B cell (primary cell): ENCODE results near the gene CCDC102A. TPM values are rescaled to one million over a fixed set of nuclear protein-coding genes. Genes with fewer than 3 reads are reported as not detected.

Experiments
- ATAC-seq: fragments of 200-7000 bp; cut with Tn5 transposase; one replicate; pipeline ENCODE4 v1.10.0; 2021; ENCODE audit warnings: low read depth, mild to moderate bottlenecking, moderate number of reproducible peaks, moderate library complexity
- CTCF ChIA-PET: fragments of 350-600 bp; sonication (Branson Sonifier 250); formaldehyde crosslinking; loops from one replicate; lab custom pipeline; 2021; ENCODE audit warnings: antibody characterized with exemption, inconsistent platforms; lab: Charles Lee
- POLR2A ChIA-PET: fragments of 350-600 bp; sonication (Branson Sonifier 250); formaldehyde crosslinking; loops from one replicate; lab custom pipeline; 2021; ENCODE audit warnings: antibody characterized with exemption; lab: Charles Lee
- DNase-seq: peaks from one replicate; pipeline ENCODE4 v3.0.0; 2013
- H2AFZ ChIP-seq: 2 replicates; pipeline ENCODE4 v1.6.1; 2012; ENCODE audit warnings: mild to moderate bottlenecking, low read depth, low read length; ENCODE audit not compliant: insufficient read depth, poor library complexity, severe bottlenecking
- H3K27ac ChIP-seq, 2 donors: 1 replicate in 1 of 2; 2 replicates in 1 of 2; pipeline ENCODE4 v1.5.1; 2012 to 2013; ENCODE audit warnings: low read length in 2 of 2, mild to moderate bottlenecking in 2 of 2, moderate library complexity in 1 of 2
- H3K27me3 ChIP-seq, 4 experiments: fragments of 200-600 bp in 1 of 4; sonication (generic) in 1 of 4; replicated peaks in 1 of 4; 1 replicate in 2 of 4; 2 replicates in 2 of 4; pipeline versions ENCODE4 v1.6.1 to v1.7.0; 2013 to 2016; ENCODE audit warnings: low read length in 3 of 4, mild to moderate bottlenecking in 2 of 4, mixed read lengths in 1 of 4, moderate library complexity in 1 of 4; ENCODE audit not compliant: insufficient read depth in 4 of 4, control insufficient read depth in 3 of 4; ENCODE audit errors: control extremely low read depth in 1 of 4
- H3K36me3 ChIP-seq, 2 experiments: replicated peaks in 1 of 2; 1 replicate in 1 of 2; 2 replicates in 1 of 2; pipeline versions ENCODE4 v1.6.1 to v1.7.1; 2013; ENCODE audit warnings: low read length in 1 of 2; ENCODE audit not compliant: insufficient read depth in 2 of 2, control insufficient read depth in 1 of 2; ENCODE audit errors: control extremely low read depth in 1 of 2, extremely low read depth in 1 of 2
- H3K4me1 ChIP-seq, 2 donors: fragments of 200-600 bp in 1 of 2; sonication (generic) in 1 of 2; 1 replicate in 1 of 2; 2 replicates in 1 of 2; pipeline versions ENCODE4 v1.5.1 to v1.6.1; 2013 to 2017; ENCODE audit warnings: low read length in 2 of 2; ENCODE audit not compliant: control insufficient read depth in 2 of 2, insufficient read depth in 2 of 2
- H3K4me2 ChIP-seq: replicated peaks from 2 replicates; pipeline ENCODE3; 2012; ENCODE audit warnings: mild to moderate bottlenecking, low read depth, low read length; ENCODE audit not compliant: poor library complexity, severe bottlenecking
- H3K4me3 ChIP-seq, 5 experiments: fragments of 200-600 bp in 1 of 5; sonication (generic) in 1 of 5; 1 replicate in 3 of 5; 2 replicates in 2 of 5; pipeline versions ENCODE4 v1.5.1 to v1.7.0; 2011 to 2016; ENCODE audit warnings: low read length in 4 of 5, mild to moderate bottlenecking in 4 of 5, low read depth in 2 of 5, control low read depth in 1 of 5, moderate library complexity in 1 of 5; ENCODE audit not compliant: insufficient read depth in 1 of 5; ENCODE audit errors: control extremely low read depth in 1 of 5, extremely low read depth in 1 of 5
- H3K79me2 ChIP-seq: fragments of 200-600 bp; sonication (generic); one replicate; pipeline ENCODE4 v1.6.0; 2016; ENCODE audit warnings: low read length; ENCODE audit not compliant: control insufficient read depth, insufficient read depth
- H3K9ac ChIP-seq: fragments of 200-600 bp; sonication (generic); 2 replicates; pipeline ENCODE4 v1.6.1; 2017; ENCODE audit warnings: mild to moderate bottlenecking, low read length, moderate library complexity
- H3K9me3 ChIP-seq, 3 donors: one replicate each; pipeline versions ENCODE4 v1.6.1 to v1.7.1; 2013; ENCODE audit warnings: low read length in 2 of 3; ENCODE audit not compliant: control insufficient read depth in 2 of 3, insufficient read depth in 1 of 3; ENCODE audit errors: control extremely low read depth in 1 of 3
- H4K20me1 ChIP-seq: 2 replicates; pipeline ENCODE4 v1.6.0; 2012; ENCODE audit warnings: mild to moderate bottlenecking, low read length; ENCODE audit not compliant: insufficient read depth, control insufficient read depth, poor library complexity, severe bottlenecking
- H3K27ac Mint-ChIP-seq: one replicate; pipeline ENCODE4 v1.8.0; 2021; ENCODE audit warnings: mixed read lengths
- H3K27me3 Mint-ChIP-seq: one replicate; pipeline ENCODE4 v1.8.0; 2021; ENCODE audit warnings: mixed read lengths
- H3K4me1 Mint-ChIP-seq: one replicate; pipeline ENCODE4 v1.8.0; 2021; ENCODE audit warnings: mixed read lengths
- H3K4me3 Mint-ChIP-seq: one replicate; pipeline ENCODE4 v1.8.0; 2021; ENCODE audit warnings: mixed read lengths
- H3K9me3 Mint-ChIP-seq: one replicate; pipeline ENCODE4 v1.8.0; 2022; ENCODE audit warnings: mixed read lengths; ENCODE audit not compliant: insufficient read depth
- EZH2 ChIP-seq: IDR thresholded peaks from 2 replicates; pipeline ENCODE4 v1.6.1; 2012; ENCODE audit warnings: borderline replicate concordance, low read depth, mild to moderate bottlenecking, moderate library complexity, low read length; ENCODE audit not compliant: insufficient read depth, poor library complexity, severe bottlenecking
- WGBS: methylation state at CpG from one replicate; pipeline ENCODE4 v1.1.5; 2013; ENCODE audit warnings: missing lambda C conversion rate; ENCODE audit not compliant: insufficient coverage; 5-methylcytosine and 5-hydroxymethylcytosine counted together
- intact Hi-C: fragments of 100-400 bp; cut with micrococcal nuclease; formaldehyde crosslinking; loops from one replicate; pipeline ENCODE4 v1.10.0; 2022
- polyA plus RNA-seq: library from polyadenylated mRNA; depleted of rRNA; stranded (reverse); fragments of >200 nt; gene quantifications from 2 replicates; pipeline ENCODE4 v1.2.3, GENCODE V29; 2012
- total RNA-seq, 2 donors: library from RNA; stranded (reverse); fragments of 120-200 nt in 1 of 2; gene quantifications; 1 replicate in 1 of 2; 2 replicates in 1 of 2; pipeline versions ENCODE4 v1.2.3 to v1.2.4, GENCODE V29; 2013 to 2022
- TF ChIP-seq, protein P1 (sequence below): fragments of 200-600 bp; IDR thresholded peaks from one replicate; pipeline ENCODE4 v1.8.0; 2022; ENCODE audit warnings: antibody characterized with exemption, mild to moderate bottlenecking

The CCDC102A gene
- total and polyA plus RNA-seq, 2 donors (not counting 1 experiment from before 2014, with no cell fraction given) = 14.5 to 14.7 TPM

GRCh38 chr16:57531253-57531575 is 5.2 kb downstream of the CCDC102A start:
- H3K27me3 ChIP-seq = no peaks in the 10 kb centered on the region
- H4K20me1 ChIP-seq = no peaks in the 10 kb centered on the region
- DNase-seq = no peak
- no peak overlapping the region for H2AFZ ChIP-seq
- ChIA-PET CTCF (interaction anchor here (0.5 to 2.7 kb wide), 6 partner anchors 11 to 113 kb away, joined by 3 to 26 read pairs (median 5); partner anchors contain the start of genes ADGRG5 and POLR2C), POLR2A (interaction anchor here (0.6 to 1.9 kb wide), 2 partner anchors 8 to 11 kb away, joined by 3 to 7 read pairs; partner anchors contain the start of gene ADGRG5)
- Mint-ChIP-seq H3K4me3 (peak overlapping the region; percentile 86), H3K27me3 (no peaks in the 10 kb centered on the region), H3K4me1 (peaks cover 73% of the 10 kb centered on the region), H3K27ac (peak overlapping the region; percentile 97), H3K9me3 (no peaks in the 10 kb centered on the region)
- peaks cover 0 to 3% (median 0%) of the 10 kb centered on the region in 3 donors for H3K9me3 ChIP-seq
- intact Hi-C loops = loop anchor here (2.0 to 10.0 kb wide), 4 partner anchors 46 to 1106 kb away; partner anchors contain the start of genes AMFR and POLR2C
- peak overlapping the region in 1 of 2 donors; percentile 83 for H3K27ac ChIP-seq
- H3K4me1 ChIP-seq = peaks cover 67 to 73% of the 10 kb centered on the region in 2 donors
- WGBS = 81% methylated on average over 3 of the region's 3 CpGs
- H3K4me2 ChIP-seq = peak overlapping the region; percentile 77
- no peak overlapping the region for H3K9ac ChIP-seq
- H3K36me3 ChIP-seq = peaks cover 0 to 7% of the 10 kb centered on the region in 2 experiments
- no peak overlapping the region for H3K4me3 ChIP-seq
- ATAC-seq = no peak
- H3K79me2 ChIP-seq = peaks cover 18% of the 10 kb centered on the region
- TF ChIP-seq, protein P1, sequence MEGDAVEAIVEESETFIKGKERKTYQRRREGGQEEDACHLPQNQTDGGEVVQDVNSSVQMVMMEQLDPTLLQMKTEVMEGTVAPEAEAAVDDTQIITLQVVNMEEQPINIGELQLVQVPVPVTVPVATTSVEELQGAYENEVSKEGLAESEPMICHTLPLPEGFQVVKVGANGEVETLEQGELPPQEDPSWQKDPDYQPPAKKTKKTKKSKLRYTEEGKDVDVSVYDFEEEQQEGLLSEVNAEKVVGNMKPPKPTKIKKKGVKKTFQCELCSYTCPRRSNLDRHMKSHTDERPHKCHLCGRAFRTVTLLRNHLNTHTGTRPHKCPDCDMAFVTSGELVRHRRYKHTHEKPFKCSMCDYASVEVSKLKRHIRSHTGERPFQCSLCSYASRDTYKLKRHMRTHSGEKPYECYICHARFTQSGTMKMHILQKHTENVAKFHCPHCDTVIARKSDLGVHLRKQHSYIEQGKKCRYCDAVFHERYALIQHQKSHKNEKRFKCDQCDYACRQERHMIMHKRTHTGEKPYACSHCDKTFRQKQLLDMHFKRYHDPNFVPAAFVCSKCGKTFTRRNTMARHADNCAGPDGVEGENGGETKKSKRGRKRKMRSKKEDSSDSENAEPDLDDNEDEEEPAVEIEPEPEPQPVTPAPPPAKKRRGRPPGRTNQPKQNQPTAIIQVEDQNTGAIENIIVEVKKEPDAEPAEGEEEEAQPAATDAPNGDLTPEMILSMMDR = no peak
- no peak for TF ChIP-seq EZH2
